HepG2 (cell line): ENCODE measurements around the gene ITGB7. TPM values are rescaled to one million over a fixed set of nuclear protein-coding genes. Genes with fewer than 3 reads are reported as not detected.

Experiments
- ATAC-seq: fragments of 200-7000 bp; cut with Tn5 transposase; 3 replicates; pipeline ENCODE4 v1.9.1; 2020; ENCODE audit warnings: mild to moderate bottlenecking, moderate library complexity
- BruUV-seq: library from RNA; stranded (reverse); fragments of 400-500 nt; replicated peaks from 2 replicates; lab custom pipeline; 2021; lab: Mats Ljungman, UMichigan
- CTCF ChIA-PET: fragments of 300-600 bp; formaldehyde crosslinking; extraction: SDS; loops from one replicate; lab custom pipeline; 2021; ENCODE audit warnings: low total read pairs, inconsistent platforms, low intra/inter-chr PET ratio; lab: Yijun Ruan, JAX
- POLR2A ChIA-PET: fragments of 350-600 bp; sonication (Branson Sonifier 250); formaldehyde crosslinking; loops from one replicate; lab custom pipeline; 2020; ENCODE audit warnings: antibody characterized with exemption, inconsistent platforms; lab: Yijun Ruan, JAX
- DNase-seq: peaks from one replicate; pipeline ENCODE4 v3.0.0-alpha.2; 2015; ENCODE audit warnings: low spot score
- FAIRE-seq: peaks from 3 replicates; lab custom pipeline; 2011; peaks lifted over from hg19 to GRCh38; lab: Jason Lieb, UNC
- H2AFZ ChIP-seq: one replicate; pipeline ENCODE4 v1.6.1; 2011; ENCODE audit warnings: low read length, inconsistent platforms
- H3K27ac ChIP-seq: fragments of 300-600 bp; 3 replicates; pipeline ENCODE4 v1.8.0; 2011; ENCODE audit warnings: mixed run types, mild to moderate bottlenecking, mixed read lengths, low read length, inconsistent platforms; ENCODE audit not compliant: insufficient read depth; ENCODE audit errors: extremely low read length
- H3K27me3 ChIP-seq, 2 experiments: fragments of 200-600 bp in 1 of 2; 2 replicates in 1 of 2; 3 replicates in 1 of 2; pipeline versions ENCODE4 v1.6.0 to v1.8.0; 2011; ENCODE audit warnings: low read length in 2 of 2, mild to moderate bottlenecking in 2 of 2, moderate library complexity in 2 of 2, inconsistent platforms in 1 of 2; ENCODE audit not compliant: insufficient read depth in 2 of 2, control insufficient read depth in 1 of 2
- H3K36me3 ChIP-seq, 2 experiments: fragments of 200-600 bp in 1 of 2; replicated peaks in 1 of 2; 2 replicates in 1 of 2; 3 replicates in 1 of 2; pipeline versions ENCODE4 v1.5.1 to v1.8.0; 2011; ENCODE audit warnings: low read length in 2 of 2, inconsistent platforms in 1 of 2; ENCODE audit not compliant: insufficient read depth in 2 of 2, control insufficient read depth in 1 of 2
- H3K4me1 ChIP-seq: 2 replicates; pipeline ENCODE4 v1.5.1; 2012; ENCODE audit warnings: low read length, inconsistent platforms; ENCODE audit not compliant: insufficient read depth
- H3K4me2 ChIP-seq: 2 replicates; pipeline ENCODE4 v1.6.0; 2011; ENCODE audit warnings: low read depth, low read length, inconsistent platforms
- H3K4me3 ChIP-seq, 3 experiments: fragments of 200-600 bp in 1 of 3; sonication (generic), shearing (Covaris generic) in 1 of 3; replicated peaks in 1 of 3; 2 replicates each; pipeline ENCODE4 v1.5.1; 2011 to 2016; ENCODE audit warnings: low read length in 3 of 3, inconsistent platforms in 2 of 3, low read depth in 2 of 3, mild to moderate bottlenecking in 2 of 3, control low read depth in 1 of 3, mixed read lengths in 1 of 3; ENCODE audit not compliant: insufficient read depth in 1 of 3
- H3K79me2 ChIP-seq: one replicate; pipeline ENCODE4 v1.6.1; 2011; ENCODE audit warnings: low read length, inconsistent platforms; ENCODE audit not compliant: insufficient read depth
- H3K9ac ChIP-seq: 2 replicates; pipeline ENCODE4 v1.6.0; 2011; ENCODE audit warnings: mild to moderate bottlenecking, low read depth, low read length, inconsistent platforms; ENCODE audit not compliant: insufficient read depth
- H3K9me3 ChIP-seq: 2 replicates; pipeline ENCODE4 v1.5.1; 2012; ENCODE audit warnings: mild to moderate bottlenecking, low read length
- H4K20me1 ChIP-seq: 2 replicates; pipeline ENCODE4 v1.6.0; 2011; ENCODE audit warnings: inconsistent platforms, mild to moderate bottlenecking, low read length, moderate library complexity; ENCODE audit not compliant: insufficient read depth
- PATZ1 ChIP-seq: sonication (generic); formaldehyde crosslinking; IDR thresholded peaks from 2 replicates; pipeline ENCODE4 v1.4.0; 2020; ENCODE audit warnings: missing genetic modification reagents
- REST ChIP-seq, 2 experiments: IDR thresholded peaks; 2 replicates each; pipeline ENCODE4 v1.6.1; 2011 to 2012; ENCODE audit warnings: low read length in 2 of 2, borderline replicate concordance in 1 of 2, low read depth in 1 of 2, mild to moderate bottlenecking in 1 of 2, moderate library complexity in 1 of 2
- SAP130 ChIP-seq: IDR thresholded peaks from 2 replicates; pipeline ENCODE4 v1.6.1; 2016; ENCODE audit warnings: low read depth
- SNAPC4 ChIP-seq: sonication (generic); formaldehyde crosslinking; IDR thresholded peaks from 2 replicates; pipeline ENCODE4 v1.4.0; 2020; ENCODE audit warnings: mild to moderate bottlenecking, missing genetic modification reagents
- ZNF263 ChIP-seq: sonication (generic); formaldehyde crosslinking; IDR thresholded peaks from 2 replicates; pipeline ENCODE4 v1.4.0; 2020; ENCODE audit warnings: missing genetic modification reagents
- ZNF564 ChIP-seq: sonication (generic); formaldehyde crosslinking; IDR thresholded peaks from 2 replicates; pipeline ENCODE4 v1.8.1; 2023; ENCODE audit warnings: mild to moderate bottlenecking, missing genetic modification reagents
- WGBS: methylation state at CpG from one replicate; pipeline ENCODE4 v1.1.6; 2017; ENCODE audit warnings: low lambda C conversion rate; 5-methylcytosine and 5-hydroxymethylcytosine counted together
- in situ Hi-C: cut with HindIII; loops from 2 replicates; pipeline ENCODE4 v1.10.0; 2017; ENCODE audit warnings: low pct_unique_long_range_greater_than_20kb; ENCODE audit not compliant: extremely low pct_ligation_motif_present
- intact Hi-C: fragments of 100-400 bp; cut with micrococcal nuclease; formaldehyde crosslinking; loops from one replicate; pipeline ENCODE4 v1.10.0; 2022; ENCODE audit not compliant: unreplicated experiment
- polyA plus RNA-seq, 8 experiments: library from polyadenylated mRNA; depleted of rRNA in 3 of 8; stranded (reverse) in 7 of 8; unstranded in 1 of 8; fragments of >200 nt; fragmentation: Illumina TruSeq in 4 of 8; extraction: Trizol in 4 of 8; gene quantifications; 2 replicates each; pipeline versions ENCODE4 v1.2.1 to v1.2.3, GENCODE V29; 2011 to 2016; ENCODE audit warnings: low read depth in 4 of 8, missing spikeins in 1 of 8, mixed read lengths in 1 of 8; ENCODE audit not compliant: insufficient read depth in 1 of 8
- total RNA-seq, 5 experiments: library from RNA; depleted of rRNA; stranded (reverse); fragments of >200 nt; fragmentation: Illumina TruSeq; extraction: Trizol; gene quantifications; 2 replicates each; pipeline ENCODE4 v1.2.3, GENCODE V29; 2016; ENCODE audit warnings: low read depth in 1 of 5

The ITGB7 gene
- total and polyA plus RNA-seq, 2 of the 13 experiments (the other 11 are each of a cell fraction or from before 2014, with no cell fraction given), result 0.16 to 0.18 TPM

GRCh38 chr12:53224897-53225634, 18.0 kb upstream of the ITGB7 start (continued):
- no peak for TF ChIP-seq REST (IDR thresholded peaks at IDR 0.05; ENCODE audit: borderline replicate concordance in 1 of 2, low read depth in 1 of 2, low read length in 2 of 2)

- Histone ChIP-seq H3K9ac (no peak overlapping the region), H3K36me3 (no peaks in the 10 kb centered on the region), H3K4me1 (peaks cover 40% of the 10 kb centered on the region), H3K27me3 (peaks cover 0 to 29% of the 10 kb centered on the region in 2 experiments; a peak in 4 of 5 replicates), H3K4me3 (peak overlapping the region in 1 of 3 experiments; percentile 89; a peak in 1 of 6 replicates), H2AFZ (no peak overlapping the region), H3K27ac (no peak overlapping the region), H3K9me3 (no peaks in the 10 kb centered on the region), H3K79me2 (no peaks in the 10 kb centered on the region), H3K4me2 (peak overlapping the region; percentile 100), H4K20me1 (no peaks in the 10 kb centered on the region)
- ATAC-seq (peak; percentile 2; the same call in 1 of the 3 replicates), DNase-seq (peak; percentile 40), FAIRE-seq (no peak)
- intact Hi-C loops, result loop anchor here (5.0 kb wide), 1 partner anchor 73 kb away; the partner anchor contains the start of genes MYG1 and PFDN5
- WGBS, result 31% methylated on average over 11 of the region's 11 CpGs
- ChIA-PET CTCF (no interaction called here), POLR2A (interaction anchor here (0.6 kb wide), 1 partner anchor 20 kb away, joined by 3 read pairs; no protein-coding TSS in a partner anchor)
- no TSS peak for BruUV-seq
- in situ Hi-C loops, result no loop called here
- TF ChIP-seq ZNF564 (no peak), SNAPC4 (no peak), PATZ1 (peak; percentile 57), SAP130 (0 out of 2 replicates have a peak, but pooled peaks have one; percentile 15), ZNF263 (CRISPR knock-in tag) (0 out of 2 replicates have a peak, but pooled peaks have one; percentile 15)
Measured at GRCh38 chr12:53224061-53224896, 17.2 kb upstream of the ITGB7 start.
